Keratinocyte (primary cell): ENCODE measurements around the gene DISC1. TPM values are rescaled to one million over a fixed set of nuclear protein-coding genes. Genes with fewer than 3 reads are reported as not detected.
"Not testable (repeated sequence)": the region's sequence is repeated elsewhere in the genome, so short reads cannot be mapped to it uniquely, and the experiment has no call there.

Experiments
- DNase-seq: peaks from one replicate; pipeline ENCODE4 v3.0.0-alpha.2; 2011; ENCODE audit warnings: low read depth, missing footprints, low spot score
- FAIRE-seq: peaks from 2 replicates; lab custom pipeline; 2011; peaks lifted over from hg19 to GRCh38; lab: Jason Lieb, UNC
- H2AFZ ChIP-seq: 2 replicates; pipeline ENCODE4 v1.6.0; 2012; ENCODE audit warnings: low read length, control low read depth, inconsistent platforms; ENCODE audit not compliant: control insufficient read depth
- H3K27ac ChIP-seq: 2 replicates; pipeline ENCODE4 v1.5.1; 2011; ENCODE audit warnings: low read length; ENCODE audit not compliant: control insufficient read depth, insufficient read depth
- H3K27me3 ChIP-seq: 3 replicates; pipeline ENCODE4 v1.6.0; 2011; ENCODE audit warnings: low read length; ENCODE audit not compliant: control insufficient read depth, insufficient read depth; ENCODE audit errors: extremely low read depth
- H3K36me3 ChIP-seq, 2 experiments: 2 replicates in 1 of 2; 3 replicates in 1 of 2; pipeline ENCODE4 v1.5.1; 2011; ENCODE audit warnings: low read length in 2 of 2, mild to moderate bottlenecking in 1 of 2; ENCODE audit not compliant: control insufficient read depth in 2 of 2, insufficient read depth in 2 of 2; ENCODE audit errors: extremely low read depth in 1 of 2
- H3K4me1 ChIP-seq: 3 replicates; pipeline ENCODE4 v1.5.1; 2011; ENCODE audit warnings: low read length; ENCODE audit not compliant: control insufficient read depth, insufficient read depth; ENCODE audit errors: extremely low read depth
- H3K4me2 ChIP-seq: 3 replicates; pipeline ENCODE4 v1.6.0; 2011; ENCODE audit warnings: low read depth, low read length; ENCODE audit not compliant: control insufficient read depth, insufficient read depth; ENCODE audit errors: extremely low read depth
- H3K4me3 ChIP-seq, 3 experiments: fragments of 200-600 bp in 1 of 3; sonication (generic) in 1 of 3; 2 replicates in 2 of 3; 3 replicates in 1 of 3; pipeline ENCODE4 v1.5.1; 2011 to 2016; ENCODE audit warnings: low read length in 3 of 3, mild to moderate bottlenecking in 3 of 3, control low read depth in 2 of 3, inconsistent platforms in 1 of 3, low read depth in 1 of 3, mixed read lengths in 1 of 3, mixed run types in 1 of 3, moderate library complexity in 1 of 3; ENCODE audit not compliant: control insufficient read depth in 2 of 3, insufficient read depth in 2 of 3; ENCODE audit errors: extremely low read depth in 1 of 3
- H3K79me2 ChIP-seq: 2 replicates; pipeline ENCODE4 v1.6.0; 2012; ENCODE audit warnings: low read length; ENCODE audit not compliant: control insufficient read depth, insufficient read depth
- H3K9ac ChIP-seq: 3 replicates; pipeline ENCODE4 v1.6.0; 2011; ENCODE audit warnings: low read length; ENCODE audit not compliant: control insufficient read depth, insufficient read depth; ENCODE audit errors: extremely low read depth
- H3K9me1 ChIP-seq: 3 replicates; pipeline ENCODE4 v1.6.0; 2011; ENCODE audit warnings: low read length; ENCODE audit not compliant: control insufficient read depth, insufficient read depth; ENCODE audit errors: extremely low read depth
- H3K9me3 ChIP-seq: 2 replicates; pipeline ENCODE4 v1.5.1; 2012; ENCODE audit warnings: low read depth, low read length; ENCODE audit not compliant: control insufficient read depth
- H4K20me1 ChIP-seq: 3 replicates; pipeline ENCODE4 v1.6.0; 2011; ENCODE audit warnings: low read length; ENCODE audit not compliant: control insufficient read depth, insufficient read depth; ENCODE audit errors: extremely low read depth
- CTCF ChIP-seq, 3 experiments: IDR thresholded peaks in 1 of 3; conservative IDR thresholded peaks in 1 of 3; optimal IDR thresholded peaks in 1 of 3; 2 replicates in 2 of 3; 3 replicates in 1 of 3; pipeline versions ENCODE3 to v1.5.1; 2011; ENCODE audit warnings: low read length in 3 of 3, mild to moderate bottlenecking in 3 of 3, moderate library complexity in 2 of 3, control low read depth in 1 of 3, inconsistent platforms in 1 of 3; ENCODE audit not compliant: insufficient read depth in 2 of 3; ENCODE audit errors: extremely low read depth in 1 of 3
- EZH2 ChIP-seq: IDR thresholded peaks from one replicate; pipeline ENCODE4 v1.6.1; 2012; ENCODE audit warnings: inconsistent platforms, mild to moderate bottlenecking, low read length, moderate library complexity
- dilution Hi-C: fragments of 300-500 bp; cut with MboI; formaldehyde crosslinking; loops from one replicate; pipeline ENCODE4 v1.7.0; 2020; ENCODE audit warnings: low sequenced_read_pairs; ENCODE audit not compliant: extremely low pct_ligation_motif_present
- polyA plus RNA-seq, 5 experiments: library from polyadenylated mRNA; depleted of rRNA in 3 of 5; stranded (reverse) in 3 of 5; stranded (forward) in 1 of 5; unstranded in 1 of 5; fragments of >200 nt; gene quantifications; 1 replicate in 1 of 5; 2 replicates in 3 of 5; 3 replicates in 1 of 5; pipeline versions ENCODE4 v1.2.1 to v1.2.3, GENCODE V29; 2011 to 2012; ENCODE audit warnings: missing spikeins in 2 of 5, low read depth in 1 of 5, low replicate concordance in 1 of 5

DISC1 gene
- polyA plus RNA-seq, 1 donor (not counting 4 experiments of a cell fraction or from before 2014, with no cell fraction given), result 0.47 TPM

GRCh38 chr1:231653632-231654031, 27.0 kb downstream of the DISC1 start:
- Histone ChIP-seq H3K9me3 (no peaks in the 10 kb centered on the region), H3K9me1 (no peaks in the 10 kb centered on the region), H3K36me3 (no peaks in the 10 kb centered on the region), H3K4me3 (no peak overlapping the region), H3K4me2 (no peak overlapping the region), H2AFZ (no peak overlapping the region), H3K27me3 (no peaks in the 10 kb centered on the region), H4K20me1 (no peaks in the 10 kb centered on the region), H3K9ac (no peak overlapping the region), H3K27ac (no peak overlapping the region), H3K4me1 (no peaks in the 10 kb centered on the region), H3K79me2 (no peaks in the 10 kb centered on the region)
- TF ChIP-seq CTCF (optimal IDR thresholded peaks at IDR 0.05 in 1 of 3, IDR thresholded peaks at IDR 0.05 in 1 of 3, conservative IDR thresholded peaks at IDR 0.05 in 1 of 3; ENCODE audit: extremely low read depth in 1 of 3, insufficient read depth in 2 of 3, low read length in 3 of 3) (no peak), EZH2 (no peak)
- no peak for FAIRE-seq
- DNase-seq, result no peak
- dilution Hi-C loops, result no loop called here

GRCh38 chr1:231656741-231657140, 30.2 kb downstream of the DISC1 start:
- Histone ChIP-seq H3K79me2 (no peaks in the 10 kb centered on the region), H3K9me1 (no peaks in the 10 kb centered on the region), H4K20me1 (no peaks in the 10 kb centered on the region), H3K27ac (no peak overlapping the region), H3K36me3 (no peaks in the 10 kb centered on the region), H2AFZ (no peak overlapping the region), H3K9me3 (no peaks in the 10 kb centered on the region), H3K27me3 (no peaks in the 10 kb centered on the region), H3K4me1 (no peaks in the 10 kb centered on the region), H3K9ac (no peak overlapping the region), H3K4me2 (no peak overlapping the region), H3K4me3 (no peak overlapping the region)
- DNase-seq (no peak), FAIRE-seq (no peak)
- no peak for TF ChIP-seq CTCF (optimal IDR thresholded peaks at IDR 0.05 in 1 of 3, IDR thresholded peaks at IDR 0.05 in 1 of 3, conservative IDR thresholded peaks at IDR 0.05 in 1 of 3; ENCODE audit: extremely low read depth in 1 of 3, insufficient read depth in 2 of 3, low read length in 3 of 3)
- TF ChIP-seq EZH2, result no peak
- dilution Hi-C loops, result no loop called here

GRCh38 chr1:231658223-231658622, 31.6 kb downstream of the DISC1 start:
- H3K4me1 ChIP-seq, H3K9ac ChIP-seq, H3K4me3 ChIP-seq, H3K9me3 ChIP-seq, H3K79me2 ChIP-seq, H3K27ac ChIP-seq, H2AFZ ChIP-seq, H4K20me1 ChIP-seq, DNase-seq, FAIRE-seq, H3K4me2 ChIP-seq, H3K27me3 ChIP-seq, H3K9me1 ChIP-seq, H3K36me3 ChIP-seq, dilution Hi-C loops: not testable (repeated sequence)
